Right lobe of liver (tissue), 4 donors: ENCODE measurements around the gene CEP68.

Experiments used
- CTCF ChIP-seq, 4 donors: fragments of 200-600 bp in 3 of 4; fragments of 450-650 bp in 1 of 4; IDR thresholded peaks; one replicate each; pipeline versions ENCODE4 v1.5.1 to v1.8.0; 2016 to 2022; ENCODE audit warnings: antibody characterized with exemption in 4 of 4, mild to moderate bottlenecking in 2 of 4
- POLR2A ChIP-seq: fragments of 450-650 bp; IDR thresholded peaks from one replicate; pipeline ENCODE4 v1.6.1; 2017; ENCODE audit warnings: antibody characterized with exemption, mild to moderate bottlenecking
- donor health status: DM: no; HTN: no; CAD: no.
- donor health status: DM: no; HTN: no; CAD: no.
- donor health status: DM: no; HTN: yes; CAD: no.

- TF ChIP-seq POLR2A = no peak
- peak in 2 of 4 donors; percentile 13 to 29 for TF ChIP-seq CTCF (IDR thresholded peaks at IDR 0.05)
Observed at GRCh38 chr2:65017335-65017734, 38.9 kb upstream of the CEP68 start.
